ENCODE measurements around the gene ST3GAL2.

Gene ST3GAL2

DNA sequence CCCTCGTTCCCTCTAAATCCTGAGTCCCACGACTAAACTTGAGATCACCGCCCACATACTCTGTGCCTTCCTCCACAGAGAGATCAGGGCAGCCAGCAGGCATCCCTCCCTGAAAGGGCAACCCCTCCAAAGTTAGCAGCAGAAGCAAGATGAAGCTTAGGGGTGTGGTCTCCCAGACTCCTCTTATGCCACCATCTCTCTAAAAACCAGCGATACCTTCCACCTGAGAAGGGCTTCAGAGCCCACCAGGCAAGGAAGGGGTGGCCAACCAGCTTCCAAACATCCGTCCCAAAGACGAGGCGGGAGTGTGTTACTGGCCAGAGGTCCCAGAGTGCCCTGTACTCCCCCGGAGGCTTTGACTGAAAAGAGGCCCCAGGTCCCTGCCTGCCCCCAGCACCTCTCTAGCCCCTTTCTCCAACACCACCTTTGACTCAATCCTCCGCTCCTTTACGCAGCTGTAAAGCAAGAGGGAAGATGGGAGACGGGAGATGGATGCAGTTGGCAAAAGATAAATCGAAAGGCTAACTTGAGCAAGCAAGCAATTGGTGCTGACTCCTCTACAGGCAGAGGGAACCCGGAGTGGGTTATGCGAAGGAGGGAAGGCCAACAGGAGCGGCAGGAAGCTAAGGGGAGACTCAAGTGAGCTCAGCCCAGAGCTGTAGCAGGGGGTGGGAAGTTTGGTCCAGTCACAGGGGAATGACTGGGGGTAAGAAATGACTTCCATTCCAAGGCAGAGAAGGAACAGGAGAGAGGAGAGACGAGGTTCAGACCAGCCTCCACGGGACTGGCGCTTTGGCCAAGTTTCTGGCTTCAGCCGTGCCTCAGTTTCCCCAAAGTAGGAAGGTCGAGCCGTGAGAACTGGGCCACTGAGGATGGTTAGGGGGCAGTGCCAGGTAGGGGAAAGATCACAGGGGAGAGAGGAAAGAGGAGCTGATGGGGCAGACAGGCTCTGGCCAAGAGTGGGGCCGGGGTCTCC is 1.0 kb downstream of the ST3GAL2 start:
- DNase-seq (ENCODE audit: low spot score) = no peak

DNA sequence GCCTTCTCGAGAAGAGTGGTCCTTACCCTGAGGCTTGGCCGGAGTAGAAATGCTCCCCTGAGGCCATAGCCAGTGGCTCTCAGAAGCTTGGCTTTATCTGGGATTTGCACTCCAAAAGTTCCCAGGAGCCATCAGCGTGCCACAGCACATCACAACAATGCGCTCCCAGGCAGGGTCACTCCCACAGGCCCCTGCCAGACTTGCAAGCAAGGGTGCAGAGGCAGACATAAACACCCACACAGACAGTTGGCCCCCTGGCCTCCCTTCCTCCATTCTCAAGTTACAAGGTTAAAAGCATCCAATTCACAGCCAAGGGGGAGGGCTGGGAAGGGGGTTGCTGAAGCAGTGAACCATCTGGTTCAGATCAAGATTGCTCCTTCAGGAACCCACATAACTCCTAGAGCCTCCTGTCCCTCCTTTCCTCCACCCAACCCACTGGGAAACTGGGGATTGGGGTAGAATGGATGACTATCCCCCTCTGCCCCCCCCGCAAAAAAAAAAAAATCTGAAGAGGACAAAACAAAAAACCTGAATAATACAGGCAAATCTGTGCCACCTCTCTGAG is 1.8 kb downstream of the ST3GAL2 start:
- DNase-seq (ENCODE audit: low spot score) = no peak

DNA sequence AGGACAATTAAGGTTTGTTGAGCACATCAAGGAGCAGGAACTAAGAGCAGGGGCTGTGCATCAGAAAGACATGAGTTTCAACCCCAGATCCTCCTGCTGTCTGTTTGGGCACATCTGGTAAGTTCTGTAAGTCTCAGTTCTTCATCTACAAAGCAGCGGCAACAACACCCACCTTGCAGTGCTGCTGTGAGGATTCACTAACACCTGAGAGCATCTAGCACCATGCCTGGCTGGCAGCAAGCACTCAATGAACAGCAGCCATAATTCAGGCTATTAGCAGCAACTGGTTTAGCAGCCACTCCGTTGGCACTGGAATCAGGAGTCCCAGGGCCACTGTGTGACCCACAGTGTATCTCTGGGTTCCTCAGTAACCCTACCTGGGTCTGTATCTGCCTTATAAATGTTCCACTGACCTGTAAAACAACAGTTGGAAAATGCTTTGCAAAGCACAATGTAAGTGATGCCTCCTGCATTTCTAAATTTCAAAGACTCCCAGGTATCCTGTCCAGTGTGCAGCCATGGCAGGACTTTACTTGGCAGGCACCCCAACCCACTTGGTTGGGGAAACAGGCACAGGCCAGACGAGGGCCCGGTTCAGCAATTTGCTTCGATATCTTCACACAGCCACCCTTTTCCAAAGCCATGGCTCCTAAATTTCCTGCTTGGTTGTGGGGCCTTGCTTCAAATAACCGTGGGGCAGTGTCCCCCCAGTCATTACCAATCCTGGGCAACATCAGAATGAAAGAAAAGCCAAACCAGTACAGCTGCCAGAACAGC is 4.2 kb downstream of the ST3GAL2 start:
- no peak for DNase-seq (ENCODE audit: low spot score)

DNA sequence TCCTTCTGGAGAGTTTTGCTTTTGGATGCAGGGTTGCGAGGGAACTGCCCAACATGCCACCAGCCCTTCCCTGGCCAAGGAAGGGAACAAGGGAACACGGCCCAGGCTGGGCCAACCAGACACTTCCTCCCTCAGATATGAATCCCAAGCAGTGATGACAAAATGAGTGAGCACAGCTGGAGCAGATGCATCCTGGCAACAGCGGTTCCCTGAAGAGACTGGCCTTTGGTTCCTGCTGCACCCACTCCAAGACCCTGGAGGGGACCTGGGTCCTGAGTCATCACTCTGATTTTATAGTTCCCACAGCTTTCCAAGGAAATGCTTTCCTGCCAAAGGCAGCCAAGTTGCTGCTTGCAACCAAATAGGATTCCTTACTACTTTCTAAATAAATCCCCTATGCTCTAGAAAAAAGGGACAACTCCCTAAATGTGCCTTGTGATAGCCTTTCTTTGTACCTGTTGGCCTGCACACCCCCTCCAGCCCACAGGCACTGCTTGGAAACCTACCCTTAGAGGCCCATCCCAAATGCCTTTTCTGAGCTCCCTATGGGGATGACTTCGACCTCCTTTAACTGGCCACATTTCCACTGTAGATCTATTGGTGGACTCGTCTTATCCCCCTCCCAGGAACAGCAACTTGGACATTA is 5.3 kb downstream of the ST3GAL2 start:
- DNase-seq (ENCODE audit: low spot score) = no peak

DNA sequence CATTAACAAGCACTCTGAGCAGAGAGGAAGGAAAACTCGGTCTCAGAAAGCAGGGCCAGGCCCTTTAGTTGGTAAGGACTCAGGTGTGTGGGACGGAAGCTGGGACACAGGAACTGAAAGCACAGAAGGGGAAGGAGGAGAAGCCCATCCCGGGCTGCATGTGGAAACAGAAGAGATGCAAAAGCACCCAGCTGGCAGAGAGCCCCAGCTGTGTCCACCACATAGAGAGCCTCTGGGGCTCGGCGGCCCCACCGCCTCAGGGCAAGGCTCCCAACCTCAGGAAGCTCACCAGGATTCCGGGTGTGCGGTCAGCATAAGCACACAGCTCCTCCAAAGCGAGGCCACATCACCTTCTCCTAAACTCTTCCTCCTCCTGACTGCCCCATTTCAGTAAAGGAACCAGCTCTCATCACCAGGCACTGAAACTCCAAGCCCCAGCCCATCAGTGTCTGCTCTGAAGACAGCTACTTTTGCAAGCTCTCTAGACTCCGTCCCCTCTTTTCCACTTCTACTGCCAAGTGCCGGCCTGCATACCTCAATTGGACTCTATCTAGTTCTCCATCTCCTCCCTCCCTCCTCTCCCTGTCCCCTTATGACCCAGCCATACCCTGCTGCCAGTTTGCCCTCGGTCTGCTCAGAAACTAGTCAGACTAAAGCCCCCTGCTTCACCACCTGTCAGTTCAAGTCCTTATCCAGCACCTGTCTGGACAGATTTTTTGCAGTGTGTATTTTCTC is 6.0 kb downstream of the ST3GAL2 start:
- no peak for DNase-seq (ENCODE audit: low spot score)

DNA sequence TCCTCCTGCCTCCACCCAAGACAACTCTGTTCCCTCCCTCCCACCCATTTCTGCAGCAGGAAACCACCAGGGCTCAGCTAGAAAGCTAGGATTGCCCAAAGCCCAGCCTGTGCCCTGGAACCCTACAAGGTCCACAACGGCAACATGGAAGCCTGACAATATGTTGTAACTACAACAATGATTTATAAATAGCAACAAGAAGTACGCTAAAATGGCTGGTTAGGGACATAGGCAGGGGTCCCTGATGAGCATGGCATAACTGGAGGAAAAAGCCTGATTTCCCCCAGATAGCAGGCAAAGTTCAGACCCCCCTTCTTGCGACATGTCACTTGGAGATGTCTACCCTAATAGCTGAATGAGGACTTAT is 6.6 kb downstream of the ST3GAL2 start:
- DNase-seq (ENCODE audit: low spot score) = no peak

DNA sequence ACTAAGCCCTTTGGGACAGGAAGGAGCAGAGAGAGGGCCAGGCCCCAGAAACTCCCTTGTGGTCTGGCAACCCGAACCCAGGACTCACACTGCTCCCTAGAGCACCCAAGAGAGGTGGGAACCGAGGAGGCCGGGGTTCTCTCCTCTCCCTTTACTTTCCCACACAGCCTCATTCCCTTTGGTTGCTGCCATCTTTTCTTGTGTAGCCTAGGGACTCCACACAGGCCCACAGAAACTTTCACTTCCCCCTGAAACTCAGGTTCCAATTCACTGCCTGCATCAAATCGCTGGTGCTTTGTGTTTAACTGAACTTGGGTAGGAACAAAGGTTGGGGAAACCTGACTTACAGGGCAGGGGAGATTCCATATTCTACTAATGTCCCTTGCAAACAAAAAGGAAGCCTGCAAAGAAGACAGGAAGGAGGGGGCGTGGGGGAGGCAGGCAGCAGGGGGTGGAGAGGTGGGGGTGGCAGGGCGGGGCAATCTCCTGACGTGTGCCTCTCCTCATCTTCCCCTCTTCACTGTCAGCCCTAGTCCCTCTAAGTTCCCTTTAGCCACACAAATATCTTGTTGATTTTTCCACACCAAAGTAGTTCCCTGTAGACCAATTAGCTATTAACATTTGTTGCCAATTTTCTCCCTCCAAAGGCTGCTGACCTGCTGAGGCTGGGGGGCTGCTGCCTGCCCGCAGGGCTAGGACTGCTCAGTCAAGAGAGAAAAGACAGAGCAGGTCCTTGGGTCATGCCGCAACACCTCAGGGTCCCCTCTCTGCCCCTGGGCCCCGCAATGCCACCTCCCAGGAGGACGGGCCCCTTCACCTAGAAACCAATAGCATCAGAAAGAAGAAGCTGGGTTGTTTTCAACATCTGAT is 8.0 kb downstream of the ST3GAL2 start:
- DNase-seq (ENCODE audit: low spot score) = no peak

DNA sequence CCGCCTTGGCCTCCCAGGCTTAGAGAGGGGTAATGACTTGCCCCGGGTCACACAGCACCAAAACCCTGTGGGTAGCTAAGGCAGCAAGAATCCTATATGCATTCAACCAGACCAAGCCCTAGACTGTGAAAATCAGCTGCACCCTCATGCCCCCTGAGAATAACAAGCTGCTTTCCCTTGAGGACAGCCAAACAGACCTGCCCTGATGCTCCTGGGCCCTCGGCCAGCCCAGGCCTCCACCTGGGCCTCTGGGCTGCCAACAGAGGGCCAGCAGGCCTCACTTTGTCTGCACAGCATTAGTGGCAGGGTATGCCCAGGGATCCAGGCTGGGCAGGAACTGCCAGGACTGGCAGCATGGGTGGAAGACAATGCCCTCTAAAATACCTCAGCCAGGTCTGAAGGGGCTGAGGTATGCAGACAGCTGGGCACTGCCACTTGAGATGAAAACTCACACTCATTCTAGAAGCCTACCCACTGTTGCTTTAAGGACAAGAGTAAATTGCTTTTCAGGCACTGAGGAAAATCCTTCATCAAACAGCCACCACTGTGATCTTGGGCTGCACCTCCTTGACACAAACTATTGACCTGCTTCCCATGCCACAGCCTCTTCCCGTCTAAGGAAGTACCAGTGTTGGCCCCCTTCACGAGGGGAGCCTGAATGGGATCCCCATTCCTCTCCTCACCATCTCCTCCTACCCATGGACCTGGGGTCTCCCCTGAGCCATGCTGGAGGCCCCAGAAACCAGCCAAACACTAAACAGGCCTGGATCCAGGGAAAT is 8.8 kb downstream of the ST3GAL2 start:
- DNase-seq (ENCODE audit: low spot score) = no peak

DNA sequence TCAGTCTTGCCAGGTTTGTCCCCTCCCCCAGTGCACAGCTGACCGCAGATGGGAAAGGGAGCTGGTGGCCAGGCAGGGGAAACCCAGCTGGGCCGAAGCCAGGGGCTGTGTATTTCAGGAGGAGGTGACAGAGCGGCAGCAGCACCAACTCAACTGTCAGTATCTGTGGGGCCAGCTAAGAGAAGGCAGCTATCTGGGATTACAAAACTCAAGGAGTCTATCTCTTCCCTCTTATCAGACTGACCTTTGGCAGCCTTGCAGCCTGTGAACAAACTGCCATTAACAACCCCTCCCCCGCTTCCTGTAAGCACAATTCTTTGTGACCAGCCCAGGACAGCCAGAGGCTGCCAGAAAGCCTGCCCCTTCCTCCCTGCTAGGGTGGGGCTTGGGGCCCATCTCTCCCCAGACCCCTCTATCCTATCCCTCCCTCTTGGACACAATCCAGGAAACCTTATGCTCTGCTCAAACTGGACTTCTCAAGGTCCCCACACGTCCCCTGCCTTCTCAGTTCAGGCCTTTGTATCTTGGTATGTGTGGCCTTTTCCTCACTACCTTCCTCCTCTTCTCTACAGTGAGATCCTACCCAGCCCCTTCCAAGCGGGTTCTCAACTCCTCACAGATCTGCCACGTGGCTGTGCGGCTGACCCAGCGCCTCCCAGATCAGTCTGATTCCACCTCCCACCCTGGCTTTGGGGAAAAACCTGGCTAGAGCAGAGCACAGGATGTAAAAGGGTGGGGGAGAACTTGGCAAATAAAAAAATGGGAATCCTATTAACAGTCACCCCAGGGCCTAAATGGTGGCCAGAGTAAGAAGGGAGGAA is 10.5 kb downstream of the ST3GAL2 start:
- peak; percentile 92 for DNase-seq (ENCODE audit: low spot score)

DNA sequence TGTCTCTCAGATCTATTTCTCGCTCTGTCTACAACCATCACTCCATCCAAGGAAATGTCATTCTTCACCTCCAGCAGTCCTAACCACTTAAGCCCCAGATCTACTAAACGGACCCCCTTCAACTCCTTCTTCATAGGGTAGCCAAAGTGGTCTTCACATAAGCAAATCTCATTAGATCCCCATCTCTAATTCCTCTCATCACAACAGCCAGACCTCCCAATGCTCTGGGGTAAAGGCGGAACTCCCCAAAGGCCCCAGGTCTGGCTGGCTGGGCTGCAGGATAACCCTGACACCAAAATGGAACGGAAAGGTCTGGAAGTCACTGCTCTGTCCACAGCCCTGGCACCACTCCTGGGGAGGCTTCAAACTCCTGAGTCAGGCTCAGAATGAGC is 11.1 kb downstream of the ST3GAL2 start:
- DNase-seq (ENCODE audit: low spot score) = no peak

DNA sequence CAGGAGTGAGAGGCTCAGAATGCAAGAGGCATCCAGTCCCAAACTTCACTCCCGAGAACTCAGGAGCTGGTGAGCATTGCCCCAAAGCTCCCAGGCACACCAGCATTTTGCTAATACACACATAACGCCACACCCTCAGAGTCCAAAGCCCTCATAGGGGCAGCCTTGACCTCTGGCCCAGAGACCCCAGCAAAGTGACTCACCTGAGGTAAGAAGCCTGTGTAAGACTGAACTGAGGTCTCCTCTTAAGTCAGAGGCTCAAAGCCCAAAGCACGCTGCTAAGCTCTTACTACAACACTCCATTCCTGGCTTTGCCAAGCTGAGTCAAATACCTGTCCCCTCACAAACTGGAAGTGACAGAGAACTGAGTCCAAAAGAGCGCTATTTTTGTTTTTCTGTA is 16.4 kb downstream of the ST3GAL2 start:
- DNase-seq (ENCODE audit: low spot score) = no peak

DNA sequence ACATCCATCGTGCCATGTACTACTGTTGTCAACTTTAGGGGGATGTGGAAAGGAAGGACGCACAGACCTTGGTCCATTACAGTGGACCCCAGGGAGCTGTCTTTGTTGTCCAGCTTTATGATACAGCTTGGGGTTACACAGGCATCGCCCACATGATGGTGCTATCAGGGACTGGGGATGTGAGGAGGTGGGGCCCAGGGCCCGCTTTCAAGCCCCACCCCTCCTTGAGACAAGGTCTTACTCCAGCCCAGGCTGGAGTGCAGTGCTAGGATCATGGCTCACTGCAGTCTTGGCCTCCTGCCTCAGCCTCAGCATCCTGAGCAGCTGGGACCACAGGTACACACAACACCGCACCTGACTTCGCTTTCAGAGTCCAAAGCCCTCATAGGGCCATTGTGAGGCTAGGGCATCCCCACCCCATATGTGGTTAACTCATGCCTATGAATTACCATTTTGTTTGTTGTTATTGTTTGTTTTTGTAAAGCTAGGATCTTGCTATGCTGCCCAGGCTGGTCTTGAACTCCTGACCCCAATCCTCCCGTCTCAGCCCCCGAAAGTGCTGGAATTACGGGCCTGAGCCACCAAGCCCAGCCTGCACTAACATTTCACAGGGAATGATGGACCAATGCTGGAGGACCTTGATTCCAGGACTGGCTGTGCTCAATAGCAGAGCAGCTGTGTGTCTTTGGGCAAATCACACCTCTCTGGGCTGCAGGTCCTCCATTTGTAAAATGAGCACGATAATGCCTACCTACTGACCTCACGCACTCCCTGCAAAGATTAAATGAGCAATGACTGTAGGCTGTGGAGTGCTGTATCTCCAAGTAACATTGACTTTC is 17.2 kb downstream of the ST3GAL2 start:
- no peak for DNase-seq (ENCODE audit: low spot score)

DNA sequence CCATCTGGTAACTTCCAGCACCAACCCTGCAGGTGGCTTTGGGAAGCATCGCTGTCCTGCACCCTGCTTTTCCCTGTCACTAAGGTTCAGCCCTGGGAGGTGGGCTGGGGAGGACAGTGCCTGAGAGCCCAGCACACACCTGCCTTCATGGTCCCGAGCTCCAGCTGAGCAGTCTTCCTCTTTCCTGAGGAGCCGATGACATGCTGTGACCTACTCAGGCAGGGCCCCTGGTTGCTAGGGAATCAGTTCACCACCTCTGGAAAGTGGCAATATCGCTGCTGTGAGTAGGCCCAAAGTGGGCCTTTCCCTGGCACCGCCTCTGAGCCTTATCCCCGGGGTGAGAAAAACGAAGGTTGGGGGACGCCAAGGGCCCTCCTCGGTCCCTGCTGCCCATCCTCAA is 17.9 kb downstream of the ST3GAL2 start:
- DNase-seq (ENCODE audit: low spot score) = no peak

DNA sequence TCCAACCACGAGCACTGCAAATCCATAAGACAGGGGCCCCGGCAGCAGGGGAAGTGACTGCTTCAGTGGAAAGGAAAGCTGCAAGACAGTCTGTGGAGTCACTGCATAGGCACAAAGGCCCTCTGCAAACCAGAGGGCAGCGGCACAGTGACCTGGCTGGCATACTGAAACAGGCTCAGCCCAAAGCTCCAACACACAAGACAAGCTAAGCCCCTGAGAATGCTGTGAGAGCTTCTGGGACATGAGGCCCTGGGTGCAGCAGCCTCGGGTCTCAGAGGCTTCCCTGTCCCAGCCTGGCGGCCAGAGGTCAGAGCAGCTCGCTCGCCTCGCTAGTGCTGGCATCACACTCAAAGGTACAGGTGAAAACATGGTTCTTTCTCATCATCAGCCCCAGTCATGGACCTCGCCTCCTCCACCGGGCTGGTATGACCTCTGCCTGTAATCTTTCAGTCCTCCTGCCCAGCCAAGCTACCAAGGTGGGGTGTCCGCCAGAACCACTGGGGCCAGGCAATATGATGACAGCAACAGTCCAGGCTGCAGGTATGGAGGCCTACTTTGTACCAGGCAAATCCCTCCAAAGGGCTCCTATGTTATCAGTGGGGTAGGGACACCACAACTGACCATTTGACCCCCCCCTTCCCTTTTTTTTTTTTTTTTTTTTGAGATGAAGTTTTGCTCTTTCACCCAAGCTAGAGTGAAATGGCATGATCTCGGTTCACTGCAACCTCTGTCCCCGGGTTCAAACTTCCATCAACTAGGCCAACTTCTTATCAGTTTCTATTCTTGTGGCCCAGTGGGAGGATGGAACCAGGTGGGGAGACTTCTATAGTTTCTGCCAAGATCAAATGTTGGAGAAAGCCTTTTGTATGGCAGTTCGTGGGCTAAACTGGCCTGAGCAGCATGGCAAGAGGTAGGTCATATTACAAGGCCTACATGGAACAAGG is 19.2 kb downstream of the ST3GAL2 start:
- DNase-seq (ENCODE audit: low spot score) = no peak

DNA sequence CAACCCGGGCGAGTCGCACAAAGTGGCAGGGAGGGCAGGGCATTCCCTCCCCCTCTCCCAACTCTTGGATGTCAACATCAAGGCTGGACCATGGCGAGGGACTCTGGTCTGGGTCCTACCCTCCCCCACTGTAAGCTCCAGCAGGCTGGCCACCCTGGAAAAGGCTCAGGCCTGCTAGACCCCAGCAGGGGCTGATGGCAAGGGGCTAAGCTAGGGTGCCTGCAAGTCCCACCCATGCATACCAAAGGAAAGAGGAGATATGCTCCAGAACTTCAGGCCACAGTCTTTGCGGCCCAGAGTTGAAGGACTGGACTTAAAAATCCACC is 19.9 kb downstream of the ST3GAL2 start:
- no peak for DNase-seq (ENCODE audit: low spot score)

DNA sequence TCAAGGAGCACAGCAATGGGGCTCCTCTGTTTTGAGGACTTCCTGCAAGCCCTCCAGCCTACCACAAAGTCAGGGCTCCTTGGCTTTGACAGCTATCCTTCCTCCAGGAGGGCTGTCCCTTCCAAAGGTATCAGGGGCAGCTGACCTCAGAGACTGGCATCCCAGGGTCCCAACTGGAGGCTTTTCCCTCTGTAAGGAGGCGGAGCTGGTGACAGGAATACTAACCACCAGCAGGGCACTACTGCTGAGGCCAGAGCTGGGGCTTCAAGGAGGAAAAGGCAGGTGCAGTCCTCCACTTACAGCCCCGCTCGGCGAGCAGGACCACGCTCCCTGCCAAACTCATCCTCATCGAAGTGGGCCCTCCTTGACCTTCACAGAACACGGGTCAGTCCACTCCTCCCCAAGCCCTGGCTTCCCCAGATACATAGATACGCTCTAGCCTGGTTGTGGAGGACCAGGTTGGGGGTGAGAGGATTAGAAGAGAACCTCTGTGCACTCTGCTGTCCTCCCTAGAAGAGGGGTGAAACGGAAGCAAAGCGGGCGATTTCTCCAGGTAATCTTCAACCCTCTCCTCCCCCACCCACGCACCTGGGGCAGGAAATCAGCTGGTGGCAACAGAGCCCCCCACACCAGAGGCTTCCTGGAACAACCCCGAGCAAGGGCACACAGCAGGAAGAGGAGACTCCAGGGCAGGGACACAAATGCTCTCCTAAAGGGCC is 20.5 kb downstream of the ST3GAL2 start:
- DNase-seq (ENCODE audit: low spot score) = no peak

Data from HuH-7.5 (cell line).